Neuron (in vitro differentiated cells): ENCODE data around the gene HOXA10.

Experiments
- H2AFZ ChIP-seq: one replicate; pipeline ENCODE4 v1.6.1; 2013; ENCODE audit warnings: low read depth, mild to moderate bottlenecking, inconsistent platforms, low read length, moderate library complexity
- H3K27me3 ChIP-seq: one replicate; pipeline ENCODE4 v1.6.1; 2013; ENCODE audit warnings: low read length; ENCODE audit not compliant: insufficient read depth
- H3K36me3 ChIP-seq: one replicate; pipeline ENCODE4 v1.6.1; 2013; ENCODE audit warnings: low read length; ENCODE audit not compliant: insufficient read depth
- H3K4me1 ChIP-seq: one replicate; pipeline ENCODE4 v1.6.1; 2013; ENCODE audit warnings: low read length; ENCODE audit not compliant: insufficient read depth
- H3K4me3 ChIP-seq: 2 replicates; pipeline ENCODE4 v1.5.1; 2013; ENCODE audit warnings: mild to moderate bottlenecking, low read length, moderate library complexity
- H3K9me3 ChIP-seq: one replicate; pipeline ENCODE4 v1.6.1; 2013; ENCODE audit warnings: low read length

The HOXA10 gene

DNA sequence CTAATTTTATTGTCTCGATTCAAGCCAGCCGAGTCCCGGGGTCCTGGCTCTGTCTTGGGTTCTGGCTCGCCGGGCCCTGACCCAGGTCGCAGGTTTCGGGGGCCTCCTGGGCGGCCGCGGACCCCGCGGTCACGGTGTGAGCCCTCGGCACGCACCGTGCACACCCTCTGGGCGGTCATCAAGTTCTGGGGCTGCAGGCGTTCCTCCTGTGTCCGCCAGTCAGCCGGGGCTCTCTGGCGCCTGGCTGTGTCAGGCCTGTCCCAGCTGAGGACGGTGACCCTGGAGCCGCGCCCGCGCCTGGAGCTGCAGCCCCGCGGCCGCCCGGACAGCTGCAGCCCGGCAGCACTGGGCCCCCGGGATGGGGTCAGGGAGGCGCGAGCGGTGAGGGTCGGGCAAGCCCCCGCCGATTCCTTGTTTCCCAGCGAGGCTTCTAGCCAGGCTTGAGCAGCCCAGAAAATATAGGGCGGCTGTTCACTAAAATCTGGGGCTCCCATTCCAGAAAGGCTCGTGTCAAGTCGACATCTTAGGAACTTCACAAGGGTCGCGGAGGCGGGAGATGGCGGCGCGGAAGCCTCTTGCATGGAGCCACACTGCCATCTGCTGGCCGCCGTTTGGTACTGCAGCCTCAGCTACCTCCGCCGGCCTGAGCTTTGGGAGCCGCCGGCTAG, 13.4 kb downstream of the HOXA10 start:
- Histone ChIP-seq H3K36me3 (no peaks in the 10 kb centered on the region), H3K9me3 (peaks cover 10% of the 10 kb centered on the region), H3K4me1 (peaks cover 6% of the 10 kb centered on the region), H2AFZ (peak overlapping the region; percentile 94), H3K4me3 (peak overlapping the region; percentile 67), H3K27me3 (peaks cover 92% of the 10 kb centered on the region)

DNA sequence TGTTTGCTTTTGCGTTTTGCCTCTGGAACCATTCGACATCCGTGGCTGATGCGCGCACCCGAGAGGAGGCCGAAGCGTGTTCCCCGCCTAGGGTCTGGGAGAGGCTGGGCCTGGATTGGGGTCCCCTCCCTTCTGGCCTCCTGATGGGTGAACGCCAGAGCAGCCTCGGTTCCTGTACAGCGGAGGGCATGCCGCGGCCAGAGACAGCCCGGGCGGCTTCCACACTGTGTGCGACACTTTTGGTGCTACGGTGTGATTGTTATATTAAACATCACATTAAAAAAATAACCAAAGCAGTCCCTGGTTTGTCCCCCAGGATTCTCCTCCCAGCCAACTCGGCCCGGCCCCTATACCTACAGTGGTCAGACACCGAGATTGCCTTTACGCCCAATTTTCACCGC, 14.0 kb downstream of the HOXA10 start:
- peaks cover 92% of the 10 kb centered on the region for H3K27me3 ChIP-seq
- H3K4me1 ChIP-seq, result peaks cover 6% of the 10 kb centered on the region
- no peaks in the 10 kb centered on the region for H3K36me3 ChIP-seq
- H3K4me3 ChIP-seq, result peak overlapping the region; percentile 67
- peak overlapping the region; percentile 94 for H2AFZ ChIP-seq
- H3K9me3 ChIP-seq, result peaks cover 10% of the 10 kb centered on the region

DNA sequence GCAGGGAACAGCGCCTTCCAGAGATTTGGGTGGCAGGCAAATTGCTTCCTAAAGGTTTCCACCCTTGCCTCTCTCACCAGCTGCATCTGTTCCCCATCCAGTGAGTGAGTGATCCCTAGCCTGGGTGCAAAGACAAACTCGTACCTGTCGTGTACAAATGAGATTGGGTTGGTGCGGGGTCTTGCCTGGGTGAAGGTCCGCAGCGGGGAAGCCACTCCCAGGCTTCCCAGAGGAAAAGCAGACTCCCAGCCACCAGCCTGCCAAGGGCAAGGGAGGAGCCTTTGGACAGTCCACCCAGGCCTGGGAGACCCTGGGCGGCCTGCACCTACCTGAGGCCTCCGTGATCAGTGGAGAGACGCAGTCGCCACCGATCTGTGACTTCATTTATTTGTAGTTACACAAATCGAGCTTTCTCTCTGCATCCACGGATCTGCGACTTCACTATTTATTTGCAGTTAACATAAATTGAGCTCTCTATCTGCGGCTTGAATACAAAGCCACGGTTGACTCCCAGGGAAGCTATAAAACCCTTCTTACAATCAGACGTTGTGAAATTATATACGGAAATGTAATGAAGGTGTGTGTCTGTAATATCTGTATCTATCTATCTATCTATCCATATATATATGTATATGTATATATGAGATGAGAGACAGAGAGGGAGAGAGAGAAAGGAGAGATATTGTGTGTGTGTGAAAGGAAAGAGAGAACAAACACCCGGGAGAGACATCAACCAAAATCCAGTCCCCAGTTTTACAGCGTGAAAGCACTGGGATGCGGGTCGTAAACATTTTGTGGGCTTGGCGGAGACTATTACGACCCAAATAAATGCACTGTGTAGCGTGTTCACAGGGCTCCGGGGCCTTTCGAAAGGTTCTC, 14.6 kb downstream of the HOXA10 start:
- peaks cover 6% of the 10 kb centered on the region for H3K4me1 ChIP-seq
- no peak overlapping the region for H2AFZ ChIP-seq
- H3K27me3 ChIP-seq, result peaks cover 92% of the 10 kb centered on the region
- H3K36me3 ChIP-seq, result no peaks in the 10 kb centered on the region
- peaks cover 10% of the 10 kb centered on the region for H3K9me3 ChIP-seq
- H3K4me3 ChIP-seq, result no peak overlapping the region

DNA sequence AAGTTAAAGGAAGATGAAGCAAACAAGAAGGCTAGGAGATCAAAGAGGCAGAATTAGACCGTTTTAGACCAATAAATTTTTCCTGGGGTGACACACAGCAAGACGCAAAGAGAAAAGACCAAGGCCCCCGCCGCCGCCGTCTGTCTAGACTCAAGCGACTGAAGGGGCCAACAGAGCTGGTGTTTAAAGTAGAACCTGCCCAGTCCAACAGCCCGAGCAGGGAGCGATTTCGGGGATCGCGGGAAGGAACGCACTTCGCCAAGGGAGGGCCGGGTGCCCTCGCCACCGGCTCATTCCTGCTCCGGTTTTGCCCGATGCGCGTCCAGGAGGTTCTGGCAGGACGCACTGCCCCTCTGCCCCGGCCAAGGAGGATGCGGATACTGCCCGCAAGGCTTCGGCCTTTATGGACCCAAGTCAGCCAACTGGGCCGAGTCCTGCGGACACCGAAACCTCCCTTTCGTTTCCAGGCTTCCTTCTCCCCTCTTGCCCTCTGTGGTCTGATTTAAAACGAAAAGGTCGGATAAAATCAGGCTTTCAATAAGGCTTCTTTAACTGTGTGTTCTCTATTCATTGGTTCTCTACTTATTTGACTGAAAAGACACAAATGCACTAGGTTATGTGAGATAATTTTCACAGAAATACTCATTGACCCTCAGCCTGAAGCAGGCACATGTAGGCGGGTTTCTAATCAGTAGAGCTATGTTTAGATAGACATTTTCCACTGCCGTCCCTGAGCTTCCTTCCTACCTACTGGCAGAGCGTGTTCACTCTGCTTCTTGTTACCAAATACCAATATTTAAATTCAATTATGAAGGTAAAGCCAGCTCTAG, 15.5 kb downstream of the HOXA10 start:
- no peaks in the 10 kb centered on the region for H3K36me3 ChIP-seq
- H3K27me3 ChIP-seq, result peaks cover 92% of the 10 kb centered on the region
- H3K4me3 ChIP-seq, result no peak overlapping the region
- H2AFZ ChIP-seq, result no peak overlapping the region
- peaks cover 6% of the 10 kb centered on the region for H3K4me1 ChIP-seq
- H3K9me3 ChIP-seq, result peaks cover 15% of the 10 kb centered on the region

DNA sequence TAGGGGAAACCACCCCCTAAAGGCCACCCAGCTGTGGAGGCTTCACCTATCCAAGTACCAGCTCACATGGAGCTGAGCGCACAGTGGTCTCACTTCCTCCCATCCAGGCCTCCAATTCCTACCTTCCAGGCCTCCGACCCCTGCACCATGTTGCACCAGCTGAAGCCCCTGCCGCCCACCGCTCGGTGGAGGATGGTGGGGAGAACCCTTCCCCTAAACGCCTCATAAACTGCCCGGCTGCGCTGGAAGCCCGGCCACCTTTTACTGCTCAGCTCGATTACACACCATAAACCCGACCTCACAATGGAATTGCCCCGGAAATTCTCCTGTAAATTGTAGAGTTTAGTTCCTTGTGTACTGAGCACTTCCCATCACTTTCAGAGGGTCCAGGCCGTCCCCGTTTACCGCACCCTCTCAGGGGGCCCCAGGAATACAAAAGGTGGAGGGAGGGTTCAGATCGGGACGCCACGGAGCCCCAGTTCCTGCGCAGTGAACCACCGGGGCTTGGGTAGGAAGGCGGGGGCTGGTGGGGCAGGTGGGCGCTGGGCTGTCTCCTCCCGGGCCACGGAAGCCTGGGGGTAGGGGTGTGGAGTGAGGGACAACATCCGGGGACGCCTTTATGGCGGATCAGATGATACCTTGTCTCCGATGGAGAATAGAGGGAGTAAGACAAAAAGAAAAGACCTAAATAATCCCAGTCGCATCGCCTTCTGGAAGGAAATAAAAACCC, 16.3 kb downstream of the HOXA10 start:
- Histone ChIP-seq H3K27me3 (peaks cover 92% of the 10 kb centered on the region), H3K36me3 (no peaks in the 10 kb centered on the region), H2AFZ (no peak overlapping the region), H3K9me3 (peaks cover 15% of the 10 kb centered on the region), H3K4me3 (no peak overlapping the region), H3K4me1 (peaks cover 6% of the 10 kb centered on the region)

DNA sequence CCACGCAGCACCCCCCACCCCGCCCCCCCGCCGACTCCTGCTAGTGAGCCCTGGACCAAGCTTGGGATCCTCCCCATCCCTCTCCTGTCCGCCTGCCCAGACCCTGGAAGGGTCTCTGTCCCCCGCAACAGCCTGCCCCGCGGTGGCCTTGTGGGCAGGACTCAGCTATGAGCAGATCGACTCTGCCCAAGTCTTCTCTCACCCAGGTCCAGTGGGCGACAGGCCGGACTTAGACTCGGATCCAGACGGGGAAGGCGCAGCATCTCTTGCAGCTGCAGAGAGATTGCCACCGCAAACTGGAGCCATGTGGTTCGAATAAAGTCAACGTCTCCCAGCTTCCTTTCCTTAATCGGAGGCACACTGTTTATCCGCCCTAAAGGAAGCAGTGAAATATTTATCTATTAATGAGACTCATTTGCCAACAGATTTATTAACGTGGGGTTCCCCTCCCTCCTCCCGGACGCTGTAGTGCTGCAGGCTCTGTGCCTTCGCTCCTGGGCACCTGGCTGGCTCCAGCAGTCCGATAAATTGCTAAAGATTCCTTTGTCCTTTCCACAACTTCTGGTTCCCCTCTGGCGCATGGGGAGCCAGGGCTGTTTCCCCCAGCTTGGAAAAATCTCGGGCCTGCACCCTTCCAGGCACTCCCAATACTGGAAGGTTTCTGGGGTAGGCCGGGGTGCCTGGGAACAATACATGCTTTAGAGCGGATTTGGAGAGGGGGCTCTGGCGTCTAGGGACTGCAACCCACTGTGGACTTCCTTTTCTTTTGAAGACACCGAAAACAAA, 17.0 kb downstream of the HOXA10 start:
- H3K4me3 ChIP-seq, result no peak overlapping the region
- peaks cover 92% of the 10 kb centered on the region for H3K27me3 ChIP-seq
- H2AFZ ChIP-seq, result no peak overlapping the region
- no peaks in the 10 kb centered on the region for H3K36me3 ChIP-seq
- H3K4me1 ChIP-seq, result peaks cover 6% of the 10 kb centered on the region
- H3K9me3 ChIP-seq, result peaks cover 15% of the 10 kb centered on the region

DNA sequence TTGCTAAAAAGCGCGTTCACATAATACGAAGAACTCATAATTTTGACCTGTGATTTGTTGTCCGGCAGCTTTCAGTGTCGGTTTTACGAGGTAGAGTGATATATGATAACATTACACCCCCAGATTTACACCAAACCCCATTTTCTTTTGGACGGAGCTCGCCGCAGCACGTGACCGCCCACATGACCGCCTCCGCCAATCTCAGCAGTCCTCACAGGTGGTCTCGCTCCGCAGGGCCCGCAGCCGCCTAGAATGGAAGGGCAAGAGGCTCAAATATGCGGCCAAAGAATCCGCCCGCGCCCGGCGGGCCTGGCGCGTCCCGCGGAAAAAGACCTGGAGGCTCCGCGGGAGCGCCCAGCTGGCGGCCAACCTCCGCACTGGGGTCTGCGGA, 17.6 kb downstream of the HOXA10 start, which contains the start of gene HOXA7:
HOXA7 (minus strand) TSS at position 168 of the 391 bp plus-strand sequence; CDS start at position 38, 130 bp downstream.
- peaks cover 8% of the 10 kb centered on the region for H3K4me1 ChIP-seq
- peak within 1 kb of the TSS; percentile 36 for H3K4me3 ChIP-seq
- no peaks in the 10 kb centered on the region for H3K36me3 ChIP-seq
- no peak within 1 kb of the TSS for H2AFZ ChIP-seq
- H3K9me3 ChIP-seq, result peaks cover 15% of the 10 kb centered on the region
- peaks cover 93% of the 10 kb centered on the region for H3K27me3 ChIP-seq

DNA sequence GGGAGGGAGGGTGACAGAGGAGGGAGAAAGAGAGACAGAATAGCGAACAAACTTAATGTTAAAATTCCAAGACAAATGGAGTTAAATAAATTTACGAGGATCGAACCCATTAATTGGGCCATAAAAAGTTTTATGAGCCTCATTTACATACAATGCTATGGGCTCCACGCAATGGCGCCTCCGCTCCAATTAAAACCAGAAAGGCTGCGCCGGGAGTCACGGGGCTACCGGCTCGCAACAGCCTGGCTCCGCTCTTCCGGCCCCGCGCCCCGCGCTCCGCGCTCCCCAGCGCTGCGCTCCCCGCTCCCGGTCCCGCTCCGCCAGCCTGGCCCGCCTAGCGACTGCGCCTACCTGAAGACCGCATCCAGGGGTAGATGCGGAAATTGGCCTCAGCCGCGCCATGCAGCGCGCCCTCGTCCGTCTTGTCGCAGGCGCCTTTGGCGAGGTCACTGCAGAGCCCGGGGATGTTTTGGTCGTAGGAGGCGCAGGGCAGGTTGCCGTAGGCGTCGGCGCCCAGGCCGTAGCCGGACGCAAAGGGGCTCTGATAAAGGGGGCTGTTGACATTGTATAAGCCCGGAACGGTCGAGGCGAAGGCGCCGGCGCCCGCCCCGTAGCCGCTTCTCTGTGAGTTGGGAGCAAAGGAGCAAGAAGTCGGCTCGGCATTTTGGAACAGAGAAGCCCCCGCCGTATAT, 18.2 kb downstream of the HOXA10 start:
- Histone ChIP-seq H3K36me3 (no peaks in the 10 kb centered on the region), H3K27me3 (peaks cover 95% of the 10 kb centered on the region), H3K9me3 (peaks cover 15% of the 10 kb centered on the region), H3K4me1 (peaks cover 10% of the 10 kb centered on the region), H2AFZ (no peak overlapping the region), H3K4me3 (peak overlapping the region; percentile 36)

DNA sequence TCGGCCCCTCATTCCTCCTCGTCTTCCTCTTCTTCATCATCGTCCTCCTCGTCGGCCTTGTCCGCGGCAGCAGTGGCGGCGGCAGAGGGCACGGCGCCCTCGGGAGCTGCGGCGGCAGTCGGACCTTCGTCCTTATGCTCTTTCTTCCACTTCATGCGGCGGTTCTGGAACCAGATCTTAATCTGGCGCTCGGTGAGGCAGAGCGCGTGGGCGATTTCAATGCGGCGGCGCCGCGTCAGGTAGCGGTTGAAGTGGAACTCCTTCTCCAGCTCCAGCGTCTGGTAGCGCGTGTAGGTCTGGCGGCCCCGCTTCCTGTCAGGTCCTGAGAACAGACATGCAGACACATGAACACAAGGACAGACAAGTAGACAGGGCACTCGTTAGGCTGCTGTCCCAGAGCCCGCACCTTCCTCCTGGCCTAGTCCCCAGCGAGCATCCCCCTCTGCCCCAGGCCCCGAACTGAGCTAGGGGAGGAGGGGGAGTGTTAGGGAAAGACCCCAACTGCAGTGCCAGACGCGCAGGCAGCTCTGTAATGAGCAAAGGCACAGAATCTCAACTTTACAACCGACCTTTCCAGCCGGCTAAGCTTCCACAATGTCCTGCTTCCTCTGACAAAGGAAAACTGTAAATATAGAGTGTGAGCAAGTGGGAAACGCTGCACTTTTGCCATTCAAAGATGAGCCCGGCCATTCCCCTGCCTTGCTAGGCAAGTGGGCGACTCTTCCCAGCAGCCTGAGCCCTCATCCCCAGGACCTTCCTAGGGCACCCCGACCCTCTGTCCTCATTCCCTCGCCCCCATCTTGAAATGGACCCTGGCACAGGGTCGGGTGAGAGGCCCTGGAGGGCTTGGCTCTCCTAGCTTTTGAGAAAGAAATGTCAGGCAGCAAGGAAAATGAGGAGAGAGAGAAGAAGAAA, 19.0 kb downstream of the HOXA10 start:
- Histone ChIP-seq H3K27me3 (peaks cover 96% of the 10 kb centered on the region), H3K36me3 (no peaks in the 10 kb centered on the region), H3K4me3 (no peak overlapping the region), H3K9me3 (peaks cover 15% of the 10 kb centered on the region), H2AFZ (no peak overlapping the region), H3K4me1 (peaks cover 14% of the 10 kb centered on the region)

DNA sequence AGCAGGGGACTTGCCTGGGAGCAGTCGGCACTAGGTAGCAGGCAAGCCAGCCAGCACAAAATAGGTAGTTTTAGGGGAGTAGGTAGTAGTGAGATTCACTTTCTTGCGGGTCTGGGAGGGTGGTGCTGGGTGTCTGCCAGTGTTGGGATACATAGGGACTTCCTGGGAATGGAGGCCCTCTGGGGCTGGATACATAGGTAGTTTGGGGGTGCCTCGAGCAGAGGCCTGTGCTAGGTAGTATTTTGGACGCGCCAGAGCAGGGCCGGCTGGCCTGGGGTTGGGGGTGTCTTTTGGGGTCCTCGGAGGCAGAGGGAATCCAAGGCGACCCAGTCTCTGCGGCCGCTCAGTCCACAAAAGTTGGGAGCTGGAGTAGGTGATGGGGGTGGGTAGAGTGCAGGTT, 19.8 kb downstream of the HOXA10 start:
- H3K4me1 ChIP-seq, result peaks cover 14% of the 10 kb centered on the region
- no peak overlapping the region for H2AFZ ChIP-seq
- H3K36me3 ChIP-seq, result no peaks in the 10 kb centered on the region
- peaks cover 96% of the 10 kb centered on the region for H3K27me3 ChIP-seq
- H3K4me3 ChIP-seq, result no peak overlapping the region
- peaks cover 15% of the 10 kb centered on the region for H3K9me3 ChIP-seq

DNA sequence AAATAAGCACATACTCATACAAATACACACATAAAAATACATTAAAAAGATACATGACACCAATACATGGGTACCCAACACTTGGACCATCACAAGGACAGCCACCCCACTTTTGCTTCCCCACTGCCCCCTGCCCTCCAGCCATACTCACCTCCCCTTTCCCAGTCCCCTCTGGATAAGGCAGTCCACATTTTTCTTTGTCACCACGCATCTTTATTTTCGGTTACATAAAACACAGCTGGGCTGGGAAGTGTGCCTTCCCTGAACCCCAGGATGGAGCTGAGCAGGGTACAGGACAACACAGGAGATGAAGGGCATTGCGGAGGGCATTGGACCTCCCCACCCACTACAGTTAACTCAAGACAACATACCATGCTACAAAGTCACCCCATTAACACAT, 20.6 kb downstream of the HOXA10 start:
- no peaks in the 10 kb centered on the region for H3K36me3 ChIP-seq
- peaks cover 14% of the 10 kb centered on the region for H3K4me1 ChIP-seq
- peaks cover 96% of the 10 kb centered on the region for H3K27me3 ChIP-seq
- no peak overlapping the region for H3K4me3 ChIP-seq
- H3K9me3 ChIP-seq, result peaks cover 8% of the 10 kb centered on the region
- H2AFZ ChIP-seq, result no peak overlapping the region
